NCI-H460 (cell line): ENCODE data around the gene MARCHF7. TPM values are rescaled to one million over a fixed set of nuclear protein-coding genes. Genes with fewer than 3 reads are reported as not detected.
A peak's percentile ranks its signal among the peaks of the same experiment; 100 is the strongest.
"Not testable (repeated sequence)": the region's sequence is repeated elsewhere in the genome, so short reads cannot be mapped to it uniquely, and the experiment has no call there.

ENCODE experiments used
- DNase-seq: peaks from one replicate; pipeline ENCODE4 v3.0.0-alpha.2; 2016; ENCODE audit warnings: low read depth; ENCODE audit errors: extremely low read depth
- polyA plus RNA-seq: library from polyadenylated mRNA; depleted of rRNA; stranded (reverse); fragments of >200 nt; gene quantifications from 2 replicates; pipeline ENCODE4 v1.2.3, GENCODE V29; 2014; cell fraction: nucleus; rRNA removed
- total RNA-seq: library from RNA; depleted of rRNA; stranded (reverse); fragments of >200 nt; shearing (Covaris generic); gene quantifications from 2 replicates; pipeline ENCODE4 v1.2.3, GENCODE V29; 2014; rRNA removed

The MARCHF7 gene, protein sequence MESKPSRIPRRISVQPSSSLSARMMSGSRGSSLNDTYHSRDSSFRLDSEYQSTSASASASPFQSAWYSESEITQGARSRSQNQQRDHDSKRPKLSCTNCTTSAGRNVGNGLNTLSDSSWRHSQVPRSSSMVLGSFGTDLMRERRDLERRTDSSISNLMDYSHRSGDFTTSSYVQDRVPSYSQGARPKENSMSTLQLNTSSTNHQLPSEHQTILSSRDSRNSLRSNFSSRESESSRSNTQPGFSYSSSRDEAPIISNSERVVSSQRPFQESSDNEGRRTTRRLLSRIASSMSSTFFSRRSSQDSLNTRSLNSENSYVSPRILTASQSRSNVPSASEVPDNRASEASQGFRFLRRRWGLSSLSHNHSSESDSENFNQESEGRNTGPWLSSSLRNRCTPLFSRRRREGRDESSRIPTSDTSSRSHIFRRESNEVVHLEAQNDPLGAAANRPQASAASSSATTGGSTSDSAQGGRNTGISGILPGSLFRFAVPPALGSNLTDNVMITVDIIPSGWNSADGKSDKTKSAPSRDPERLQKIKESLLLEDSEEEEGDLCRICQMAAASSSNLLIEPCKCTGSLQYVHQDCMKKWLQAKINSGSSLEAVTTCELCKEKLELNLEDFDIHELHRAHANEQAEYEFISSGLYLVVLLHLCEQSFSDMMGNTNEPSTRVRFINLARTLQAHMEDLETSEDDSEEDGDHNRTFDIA
- total RNA-seq = 123 and 133 TPM in 2 replicates
- polyA plus RNA-seq = 66.4 and 152 TPM in 2 replicates

DNA sequence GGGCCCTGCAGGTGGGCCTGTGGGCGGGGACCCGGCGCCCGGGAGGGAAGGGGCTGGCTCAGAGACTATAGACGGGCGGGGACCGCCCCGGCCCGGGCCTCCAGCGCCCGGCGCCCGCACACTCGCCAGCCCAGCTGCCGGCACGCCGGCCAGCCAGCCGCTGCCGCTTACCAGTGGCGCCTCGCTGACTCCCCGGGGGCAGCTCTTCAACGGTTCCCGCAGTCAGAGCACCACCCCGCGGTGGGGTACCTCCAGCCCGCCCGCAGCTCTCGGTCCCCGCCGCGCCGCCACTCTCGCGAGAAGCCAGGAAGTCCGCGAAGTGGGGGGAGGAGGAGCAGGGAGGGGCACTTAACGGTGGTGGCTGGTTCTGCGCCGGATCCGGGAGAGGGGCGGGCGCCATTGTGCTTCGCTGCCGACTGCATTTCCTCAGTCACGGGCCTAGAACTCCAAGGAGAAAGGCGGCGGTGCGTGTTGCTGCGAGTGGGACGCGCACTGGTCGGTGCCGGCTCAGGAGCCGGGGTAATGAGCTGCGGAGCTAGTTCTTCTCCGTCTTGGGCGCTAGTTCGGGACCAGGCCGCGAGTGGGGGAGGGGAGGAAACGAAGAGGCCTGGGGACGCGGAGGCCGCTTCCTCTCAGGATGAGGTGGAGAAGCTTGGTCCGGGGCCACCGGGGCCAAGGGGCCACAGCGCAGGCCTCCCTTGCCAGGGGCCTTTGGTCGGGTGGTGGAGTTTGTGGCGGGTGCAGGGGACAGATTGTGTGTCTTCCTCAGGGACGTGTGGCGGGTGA is at the start of gene MARCHF7:
TSS of gene MARCHF7 (plus strand) at position 364 of the 786 bp plus-strand sequence. CDS start 16,517 bp downstream, outside the sequence.
- DNase-seq = peak; percentile 96

DNA sequence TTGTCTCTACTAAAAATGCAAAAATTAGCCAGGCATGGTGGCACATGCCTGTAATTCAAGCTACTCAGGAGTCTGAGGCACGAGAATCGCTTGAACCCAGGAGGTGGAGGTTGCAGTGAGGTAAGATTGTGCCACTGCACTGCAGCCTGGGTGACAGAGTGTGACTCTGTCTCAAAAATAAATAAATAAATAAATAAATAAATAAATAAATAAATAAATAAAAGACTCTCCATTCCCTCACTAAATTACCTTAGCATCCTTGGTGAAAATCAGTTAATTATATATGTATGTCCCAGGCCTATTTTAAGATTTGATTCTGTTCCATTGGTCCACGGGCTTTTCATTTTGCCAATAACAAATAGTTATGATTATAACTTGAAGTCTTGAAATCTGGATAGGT is 44.9 kb upstream of the MARCHF7 start:
- not testable (repeated sequence) for DNase-seq

DNA sequence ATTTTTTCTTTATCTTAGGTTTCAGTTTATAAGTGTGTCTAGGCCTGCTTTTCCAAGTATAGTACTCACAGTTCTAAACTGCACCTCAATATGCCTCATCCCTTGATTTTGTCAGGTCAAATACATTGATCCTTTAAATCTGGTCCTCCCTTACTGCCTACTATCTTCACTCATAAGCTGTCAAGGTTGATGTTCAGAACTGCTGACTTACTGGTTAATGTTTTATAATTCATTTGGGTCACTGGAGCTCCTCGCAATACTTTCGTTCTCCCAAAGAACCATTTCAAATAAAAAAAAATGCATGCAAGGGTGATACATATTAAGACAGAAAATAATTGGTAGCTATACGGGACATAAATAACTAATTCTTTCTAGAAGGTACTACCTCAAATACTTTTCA is 41.3 kb upstream of the MARCHF7 start:
- no peak for DNase-seq

DNA sequence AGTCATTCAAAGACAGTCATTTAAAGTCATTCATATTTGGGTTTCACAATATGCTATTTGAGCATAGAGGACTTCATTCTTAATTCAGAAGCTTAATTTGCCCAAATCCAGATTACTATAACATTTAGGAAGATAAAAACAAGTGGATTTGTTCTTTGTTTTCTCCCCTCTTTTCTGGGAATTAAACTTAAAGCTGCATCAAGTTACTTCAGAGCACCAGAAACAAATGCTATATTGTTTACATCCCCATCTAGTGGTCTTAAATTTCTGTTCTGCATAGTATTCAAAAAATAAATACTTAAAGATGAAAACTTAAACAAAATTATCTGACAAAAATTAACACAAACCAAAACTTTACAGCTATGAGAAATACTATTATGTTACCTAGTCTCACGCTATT is 34.7 kb upstream of the MARCHF7 start:
- peak; percentile 1 for DNase-seq

DNA sequence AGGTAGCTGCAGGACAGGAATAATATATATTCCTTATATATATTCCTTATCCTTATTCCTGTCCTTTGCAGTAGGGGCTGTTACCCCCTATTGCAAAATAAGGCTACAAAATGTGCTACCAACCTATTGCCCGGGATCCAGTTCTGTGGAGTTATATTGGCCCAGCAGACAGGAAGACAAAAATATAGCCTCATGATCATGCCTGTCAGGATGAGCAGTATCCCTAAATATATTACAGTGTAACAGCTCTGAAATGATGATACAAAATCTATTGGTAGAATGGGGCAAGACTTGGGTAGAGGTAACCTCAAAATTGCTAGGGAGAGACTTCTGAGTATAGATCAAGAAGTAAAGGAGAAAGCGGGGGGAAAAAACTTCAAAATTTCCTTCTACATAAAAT is 31.6 kb upstream of the MARCHF7 start:
- DNase-seq = no peak

DNA sequence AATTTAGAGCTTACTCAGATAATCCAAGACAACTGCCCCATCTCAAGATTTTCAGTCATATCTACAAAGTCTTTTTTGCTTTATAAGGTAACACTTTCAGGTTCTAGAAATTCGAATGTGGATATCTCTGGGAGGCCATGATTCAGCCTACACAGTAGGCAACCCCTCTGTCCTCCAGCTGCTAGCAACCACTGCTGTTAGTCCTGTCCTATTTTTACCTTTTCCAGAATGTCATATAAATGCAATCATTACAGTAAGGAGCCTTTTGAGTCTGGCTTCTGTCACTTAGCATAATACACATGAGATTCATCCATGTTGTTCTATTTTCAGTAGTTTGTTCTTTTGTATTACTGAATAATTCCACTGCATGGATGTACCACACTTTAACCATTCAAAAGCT is 28.5 kb upstream of the MARCHF7 start:
- no peak for DNase-seq

DNA sequence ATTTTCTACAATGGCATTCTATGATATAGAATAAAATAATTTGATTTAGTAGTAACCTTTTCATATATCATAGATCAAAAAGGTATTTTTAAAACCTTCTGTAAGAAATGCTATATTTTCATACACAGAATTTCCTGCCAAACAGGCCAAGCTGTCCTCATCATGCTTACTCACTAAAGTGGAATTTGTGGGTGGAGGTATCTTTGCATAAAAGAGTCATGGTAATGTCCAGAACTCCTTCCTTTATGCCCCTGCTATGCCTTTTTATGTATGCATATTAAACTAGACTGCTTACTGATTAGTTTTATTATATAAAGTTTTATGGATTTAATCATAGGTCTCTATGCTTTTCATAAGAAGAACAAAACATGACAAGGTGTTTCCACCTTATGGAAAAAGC is 27.5 kb upstream of the MARCHF7 start:
- DNase-seq = no peak

DNA sequence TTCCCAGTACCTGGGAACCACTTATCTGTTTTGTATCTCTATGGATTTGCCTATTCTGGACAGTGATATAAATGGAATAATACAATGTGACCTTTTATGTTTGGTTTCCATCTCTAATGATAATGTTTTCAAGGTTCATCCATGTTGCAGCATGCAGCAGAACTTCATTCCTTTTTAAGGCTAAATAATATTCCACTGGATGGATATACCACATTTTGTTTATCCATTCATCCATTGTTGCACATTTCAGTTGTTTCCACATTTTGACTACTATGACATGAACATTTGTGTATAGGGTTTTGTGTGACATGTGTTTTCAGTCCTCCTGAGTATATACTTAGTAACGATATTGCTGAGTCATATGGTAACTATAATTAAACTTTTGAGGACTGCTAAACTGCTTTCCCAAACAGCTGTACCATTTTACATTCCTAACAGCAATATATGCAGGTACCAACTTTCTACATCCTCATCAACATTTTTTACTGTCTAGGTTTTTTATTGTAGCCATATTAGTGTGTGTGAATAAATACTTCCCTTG is 17.7 kb upstream of the MARCHF7 start:
- DNase-seq = no peak

DNA sequence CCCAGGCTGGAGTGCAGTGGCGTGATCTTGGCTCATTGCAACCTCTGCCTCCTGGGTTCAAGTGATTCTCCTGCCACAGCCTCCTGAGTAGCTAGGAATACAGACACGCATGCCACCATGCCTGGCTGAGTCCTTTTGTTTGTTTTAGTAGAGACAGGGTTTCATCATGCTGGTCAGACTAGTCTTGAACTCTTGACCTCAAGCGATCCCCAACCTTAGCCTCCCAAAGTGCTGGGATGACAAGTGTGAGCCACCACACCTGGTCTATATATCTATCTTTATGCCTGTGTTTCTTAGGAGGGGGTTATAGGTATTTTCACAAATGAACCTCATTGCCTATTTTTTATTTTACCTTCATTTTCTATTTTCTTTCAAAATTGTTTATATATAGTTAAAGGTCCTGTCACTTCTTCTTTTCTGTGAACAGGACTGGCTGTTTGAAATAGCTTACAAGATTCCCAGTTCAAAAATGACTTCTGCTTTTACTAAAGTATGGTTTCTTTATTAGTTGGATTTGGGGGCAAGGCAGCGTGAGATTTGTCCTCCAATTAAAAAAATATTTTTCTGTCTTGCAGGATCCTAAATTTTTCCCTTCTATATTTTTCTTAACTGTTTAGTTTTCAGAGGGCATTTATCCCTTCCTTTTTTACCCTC is 16.4 kb upstream of the MARCHF7 start:
- DNase-seq = no peak

DNA sequence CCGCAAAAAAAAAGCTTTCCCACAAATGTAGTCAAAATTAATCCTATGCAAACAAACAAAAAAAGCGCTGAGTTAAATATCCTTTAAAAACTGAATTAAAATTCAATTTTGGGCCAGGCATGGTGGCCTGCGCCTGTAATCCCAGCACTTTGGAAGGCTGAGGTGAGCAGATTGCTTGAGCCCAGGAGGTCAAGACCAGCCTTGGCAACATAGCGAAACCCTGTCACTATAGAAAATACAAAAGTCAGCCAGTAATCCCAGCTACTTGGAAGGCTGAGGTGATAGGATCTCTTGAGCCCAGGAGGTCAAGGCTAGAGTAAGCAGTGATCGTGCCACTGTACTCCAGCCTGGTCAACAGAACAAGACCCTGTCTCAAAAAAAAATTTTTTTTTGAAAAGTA is 8.8 kb upstream of the MARCHF7 start:
- no peak for DNase-seq

DNA sequence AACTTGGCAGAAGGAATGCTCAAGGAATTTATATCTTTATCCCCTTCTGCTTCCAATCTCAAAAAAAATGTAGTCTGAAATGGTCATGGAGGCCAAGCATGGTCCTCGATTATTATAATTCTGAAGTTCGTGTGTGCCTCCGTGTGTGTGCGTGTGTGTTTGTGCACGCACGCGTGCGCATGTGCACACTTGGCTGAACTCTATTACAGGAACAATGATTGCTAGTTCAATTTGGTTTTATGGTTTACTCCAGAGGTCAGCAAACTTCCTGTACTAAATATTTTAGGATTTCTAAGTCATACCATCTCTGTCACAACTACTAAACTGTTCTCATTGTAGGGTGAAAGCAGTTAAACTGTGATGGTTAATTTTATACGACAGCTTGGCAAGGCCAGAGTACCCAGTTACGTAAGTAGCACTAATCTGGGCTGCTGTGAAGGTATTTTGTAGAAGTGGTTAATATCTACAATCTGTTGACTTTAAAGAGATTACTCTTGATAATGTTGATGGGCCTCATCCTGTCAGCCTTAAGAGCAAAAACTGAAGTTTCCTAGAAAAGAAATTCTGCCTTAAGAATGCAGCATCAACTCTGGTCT is 5.8 kb upstream of the MARCHF7 start:
- no peak for DNase-seq

DNA sequence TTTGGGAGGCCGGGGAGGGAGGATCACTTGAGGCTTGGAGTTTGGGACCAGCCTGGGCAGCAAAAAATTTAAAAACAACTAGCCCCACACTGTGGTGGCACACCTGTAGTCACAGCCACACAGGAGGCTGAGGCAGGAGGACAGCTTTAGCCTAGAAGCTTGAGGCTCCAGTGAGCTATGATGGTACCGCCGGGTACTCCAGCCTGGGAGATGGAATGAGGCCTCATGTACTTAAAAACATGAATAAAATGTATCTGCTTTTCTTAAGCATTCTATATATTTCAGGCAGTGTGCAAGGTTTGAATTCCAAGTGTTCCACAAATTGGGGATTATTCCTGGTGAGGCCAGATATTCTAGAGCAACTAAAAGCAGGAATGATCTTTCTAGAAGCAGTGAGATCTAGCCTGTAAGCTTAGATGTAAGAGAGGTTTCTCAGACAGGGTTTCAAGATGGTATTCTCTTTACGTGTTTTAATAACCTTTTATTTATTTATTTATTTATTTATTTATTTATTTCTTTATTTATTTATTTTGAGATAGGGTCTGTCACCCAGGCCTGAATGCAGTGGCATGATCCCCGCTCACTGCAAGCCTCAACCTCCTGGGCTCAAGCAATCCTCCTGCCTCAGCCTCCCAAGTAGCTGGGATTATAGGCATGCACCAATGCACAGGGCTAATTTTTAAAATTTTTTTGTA is 4.1 kb upstream of the MARCHF7 start:
- DNase-seq = no peak

DNA sequence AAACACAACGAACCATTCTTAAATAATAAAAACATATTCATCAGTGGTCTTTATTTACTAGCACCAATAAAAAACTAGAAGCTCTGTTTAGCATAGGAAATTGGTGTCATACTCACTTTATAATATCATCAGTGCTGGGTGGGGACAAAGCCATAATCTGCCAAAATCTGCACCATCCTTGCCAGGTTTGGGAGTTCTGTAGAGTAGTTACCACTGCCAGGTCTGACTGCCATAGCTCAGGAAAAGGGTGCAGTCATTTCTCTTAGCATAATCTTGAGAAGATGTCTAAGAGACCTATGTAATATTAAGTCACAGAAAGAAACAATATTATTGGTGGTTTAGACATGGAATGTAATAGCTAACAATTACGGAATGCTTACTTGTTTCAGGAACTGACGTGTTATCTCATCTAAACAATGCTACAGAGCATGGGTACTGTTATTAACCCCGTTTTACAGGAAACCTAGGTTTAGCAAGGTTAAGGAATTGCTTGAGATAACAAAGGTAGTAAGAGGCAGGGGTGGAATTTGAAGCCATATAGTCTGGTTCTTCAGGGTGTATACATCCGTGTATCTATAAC is 1.6 kb upstream of the MARCHF7 start:
- peak; percentile 58 for DNase-seq

DNA sequence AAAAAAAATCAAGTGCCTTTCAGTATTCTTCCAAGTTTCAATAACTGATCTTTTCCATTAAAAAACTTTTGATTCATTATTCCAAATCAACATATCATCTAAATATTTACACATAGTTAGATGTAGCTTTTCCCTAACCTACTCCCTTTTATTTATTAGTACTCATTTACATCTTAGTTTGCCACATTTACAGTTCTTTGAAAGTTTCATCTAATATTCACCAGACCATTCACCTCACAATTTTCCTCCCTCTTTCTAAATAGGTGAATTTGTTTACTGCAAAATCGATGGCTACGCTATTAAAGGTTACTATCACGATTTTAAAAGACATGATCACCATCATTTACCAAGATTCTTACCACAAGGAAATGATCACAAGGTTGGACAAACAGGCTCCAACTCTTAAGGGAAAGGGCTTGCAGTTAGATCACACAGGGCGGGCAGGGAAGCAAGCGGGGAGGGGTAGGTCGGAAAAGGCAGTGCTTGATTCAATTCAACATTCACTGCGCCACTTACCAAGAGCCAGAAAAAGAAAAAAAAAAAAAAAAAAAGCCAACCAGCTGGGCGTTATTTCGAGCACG is 654 bp upstream of the MARCHF7 start:
- no peak for DNase-seq

DNA sequence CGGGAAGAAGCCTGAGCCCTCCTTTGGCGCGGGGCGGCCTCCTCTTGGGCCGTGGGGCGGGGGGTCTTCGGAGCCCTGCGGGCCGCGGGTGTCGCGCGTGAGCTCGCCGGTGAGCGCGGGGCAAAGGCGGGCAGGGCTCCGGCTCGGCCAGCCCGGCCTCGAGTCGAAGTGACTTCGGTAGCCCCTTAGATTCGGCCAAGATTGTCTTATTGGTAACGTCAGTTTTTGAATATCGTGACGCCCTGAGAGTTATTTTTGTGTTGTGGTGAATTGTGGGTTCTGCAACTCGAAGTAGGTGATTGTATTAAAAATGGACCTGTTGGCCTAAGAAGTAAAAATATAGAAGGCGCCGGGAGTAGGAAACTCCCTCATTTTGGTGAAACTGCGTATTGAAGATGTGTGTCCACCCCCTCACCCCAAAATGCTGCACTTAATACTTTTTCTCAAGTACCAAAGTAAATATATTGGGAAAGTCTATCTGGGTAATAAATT is 669 bp downstream of the MARCHF7 start:
- no peak for DNase-seq

DNA sequence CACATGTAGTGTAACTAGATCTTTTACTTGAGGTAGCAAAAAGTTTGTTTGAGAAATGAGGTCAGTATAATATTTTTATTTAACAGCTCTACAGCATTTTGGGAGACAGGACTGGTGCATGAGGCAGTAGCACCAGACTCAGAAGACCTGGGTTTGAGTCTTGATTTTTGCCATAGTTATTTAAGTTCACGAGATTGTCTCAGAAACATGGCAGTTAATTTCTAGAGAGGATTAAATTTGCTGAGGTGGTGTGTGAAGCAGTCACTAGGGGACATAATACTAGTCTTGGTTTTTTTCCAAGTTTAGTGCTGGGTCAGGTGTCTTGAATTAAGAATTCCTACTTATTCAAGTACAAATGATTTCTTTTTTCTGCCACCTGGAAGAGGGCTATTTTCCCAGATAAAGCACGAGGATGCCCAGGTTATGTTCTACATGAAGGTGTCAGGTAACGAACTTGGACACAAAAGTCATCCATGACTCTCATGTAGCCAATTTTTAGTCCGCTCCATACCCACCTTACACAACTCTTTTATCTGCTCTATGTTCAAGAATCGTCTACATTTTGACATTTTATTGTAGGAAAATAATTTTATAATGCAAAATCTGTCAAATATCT is 1.4 kb downstream of the MARCHF7 start:
- DNase-seq = no peak

DNA sequence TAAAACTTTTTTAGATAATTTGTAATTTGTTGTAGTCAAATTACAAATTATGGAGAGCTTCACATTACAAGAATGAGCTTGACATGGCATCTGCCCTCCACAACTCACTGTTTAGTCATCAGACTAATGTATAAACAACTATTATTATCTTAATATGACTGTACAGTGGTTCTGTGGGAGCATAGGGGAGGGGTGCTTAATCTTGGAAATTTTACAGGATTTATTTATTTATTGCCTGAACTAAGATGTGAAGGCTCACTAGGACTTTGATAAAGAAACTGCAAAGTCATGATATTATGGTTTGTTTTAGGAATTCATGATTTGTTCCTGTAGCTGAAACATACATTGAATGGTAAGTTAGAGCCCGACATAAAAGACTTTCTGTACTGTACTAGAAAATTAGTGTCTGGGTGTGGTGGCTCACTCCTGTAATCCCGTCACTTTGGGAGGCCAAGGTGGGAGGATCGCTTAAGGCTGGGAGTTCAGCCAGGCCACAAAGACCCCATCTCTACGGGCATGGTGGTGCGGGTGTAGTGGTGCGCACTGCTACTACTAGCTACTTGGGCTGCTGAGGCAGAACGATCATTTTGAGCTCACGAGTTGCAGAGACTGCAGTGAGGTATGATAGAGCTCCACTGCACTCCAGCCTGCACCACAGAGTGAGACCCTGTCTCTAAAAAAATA is 2.1 kb downstream of the MARCHF7 start:
- DNase-seq = no peak
